HTERT RPE-1 (cell line): ENCODE results near the gene COL17A1.

ENCODE experiments used
- in situ Hi-C: fragments of 300-500 bp; cut with MboI; formaldehyde crosslinking; loops from 4 replicates; pipeline ENCODE4 v1.14.3; 2020; ENCODE audit warnings: low sequenced_read_pairs

The COL17A1 gene

DNA sequence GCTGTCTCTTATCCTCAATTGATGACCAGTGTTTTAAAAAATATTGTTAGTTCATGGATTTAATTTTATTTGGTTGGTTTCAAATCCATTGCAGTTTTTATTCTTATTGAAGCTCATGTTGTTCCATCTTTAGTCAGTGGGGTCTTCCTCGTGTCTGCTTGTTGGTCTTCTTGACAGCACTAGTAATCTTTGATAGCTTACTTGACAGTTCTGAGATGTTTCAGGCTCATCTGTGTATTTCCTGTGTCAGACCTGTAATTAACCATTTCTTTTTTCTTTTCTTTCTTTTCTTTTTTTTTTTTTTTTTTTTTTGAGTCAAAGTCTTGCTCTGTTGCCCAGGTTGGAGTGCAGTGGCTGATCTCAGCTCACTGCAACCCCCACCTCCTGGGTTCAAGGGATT lies 90.5 kb downstream of the COL17A1 start:
- in situ Hi-C loops, result no loop called here

DNA sequence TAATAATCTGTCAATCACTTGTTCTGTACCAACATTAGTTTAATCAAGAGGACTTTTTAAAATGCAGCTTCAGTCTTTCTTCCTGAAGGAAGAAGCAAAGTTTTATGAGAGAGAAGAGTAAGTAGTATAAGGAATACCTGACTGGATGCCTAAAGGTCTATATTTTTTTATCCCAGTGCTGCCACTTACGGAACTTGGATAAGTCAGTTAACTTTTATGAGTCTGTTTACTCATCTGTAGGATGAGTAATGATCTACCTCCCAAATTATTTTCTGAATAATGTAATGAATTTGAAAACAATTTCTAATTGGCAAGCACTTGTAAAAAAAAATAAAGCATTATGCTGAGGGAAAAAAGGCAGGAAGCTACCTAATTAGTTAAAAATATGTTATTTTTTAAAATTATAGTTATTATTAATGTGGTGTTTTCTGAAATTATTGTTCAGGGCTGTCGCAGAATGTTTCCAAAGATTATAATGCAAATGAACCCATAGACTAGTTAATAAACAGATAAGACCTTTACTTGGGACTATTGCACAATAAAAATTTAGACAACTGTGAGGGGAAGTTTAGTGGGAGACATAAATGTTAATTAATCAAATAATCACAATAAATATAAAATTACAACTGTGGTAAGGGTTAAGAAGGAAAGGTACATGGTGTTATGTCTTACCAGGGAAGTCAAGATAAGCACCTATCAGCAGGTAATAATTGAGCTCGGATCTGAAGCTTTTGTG lies 94.1 kb downstream of the COL17A1 start:
- in situ Hi-C loops, result no loop called here

- in situ Hi-C loops, result no loop called here
Measured at GRCh38 chr10:103990531-103990930, 95.1 kb downstream of the COL17A1 start.

DNA sequence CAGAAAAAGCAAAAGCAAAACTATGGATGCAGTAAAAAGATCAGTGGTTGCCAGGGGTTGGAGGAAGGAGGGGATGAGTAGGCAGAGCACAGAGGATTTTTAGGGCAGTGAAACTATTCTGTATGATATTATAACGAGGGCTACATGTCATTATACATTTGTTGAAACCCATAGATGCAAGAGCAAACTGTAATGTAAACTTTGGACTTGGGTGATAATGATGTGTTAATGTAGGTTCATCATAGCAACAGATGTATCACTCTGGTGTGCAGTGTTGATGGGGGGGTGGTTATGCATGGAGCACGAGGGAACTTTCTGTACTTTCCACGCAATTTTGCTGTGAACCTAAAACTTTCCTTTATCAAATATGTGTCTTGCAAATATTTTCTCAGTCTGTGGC lies 95.6 kb downstream of the COL17A1 start:
- in situ Hi-C loops, result no loop called here

DNA sequence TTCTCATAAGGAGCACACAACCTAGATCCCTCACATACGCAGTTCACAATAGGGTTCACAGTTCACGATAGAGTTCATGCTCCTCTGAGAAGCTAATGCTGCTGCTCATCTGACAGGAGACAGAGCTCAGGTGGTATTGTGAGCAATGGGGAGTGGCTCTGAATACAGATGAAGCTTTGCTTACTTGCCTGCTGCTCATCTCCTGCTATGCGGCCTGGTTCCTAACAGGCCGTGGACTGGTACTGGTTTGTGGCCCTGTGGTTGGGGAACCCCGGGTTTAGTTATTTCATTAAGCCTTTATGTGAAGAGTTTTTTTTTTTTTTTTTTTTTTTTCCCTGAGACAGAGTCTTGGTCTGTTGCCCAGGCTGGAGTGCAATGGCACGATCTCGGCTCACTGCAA lies 99.3 kb downstream of the COL17A1 start:
- in situ Hi-C loops, result no loop called here

DNA sequence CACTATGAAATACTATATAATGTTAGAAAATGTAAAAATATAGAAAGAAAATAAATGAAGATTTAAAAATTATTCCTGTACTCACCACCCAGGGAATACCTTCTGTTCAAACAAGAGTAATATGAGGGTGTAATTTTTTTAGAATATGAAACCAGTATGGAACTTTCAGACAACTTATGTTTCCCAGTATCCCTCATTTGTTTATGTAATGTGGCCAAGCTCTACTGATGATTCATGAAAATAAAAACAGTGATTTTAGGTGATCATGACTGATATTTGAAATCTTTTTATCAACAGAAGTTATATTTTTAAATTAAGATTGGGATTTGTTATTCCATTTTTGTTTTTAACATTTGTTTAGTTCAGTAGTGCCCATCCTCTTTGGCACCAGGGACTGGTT lies 100.0 kb downstream of the COL17A1 start:
- in situ Hi-C loops, result no loop called here

GRCh38 chr10:103983367-103983911 lies 102.2 kb downstream of the COL17A1 start:
- in situ Hi-C loops, result no loop called here

DNA sequence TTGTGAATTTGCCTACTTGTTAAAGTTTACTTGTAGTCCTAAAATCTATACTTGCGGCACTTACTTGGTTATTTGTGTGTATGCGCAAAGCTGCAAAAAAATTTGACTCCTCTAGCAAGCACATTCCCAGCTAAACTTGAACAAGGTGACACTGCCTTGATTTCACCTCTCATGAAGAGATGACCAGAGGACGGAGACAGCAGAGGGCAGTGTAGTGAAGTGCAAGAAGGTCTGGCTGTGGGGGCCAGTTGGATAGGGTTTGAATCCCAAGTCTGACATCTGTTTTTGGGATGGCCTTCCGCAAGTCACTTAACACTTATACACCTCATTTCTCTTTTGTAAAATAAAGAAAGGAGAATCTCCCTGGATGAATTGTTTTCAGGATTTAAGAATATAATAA lies 103.0 kb downstream of the COL17A1 start:
- in situ Hi-C loops, result no loop called here
